ENCODE data around the gene TELO2. TPM values are rescaled to one million over a fixed set of nuclear protein-coding genes. Genes with fewer than 3 reads are reported as not detected.

TELO2 gene
- total RNA-seq, 2 donors from 2014 or later = 85.0 to 91.7 TPM

DNA sequence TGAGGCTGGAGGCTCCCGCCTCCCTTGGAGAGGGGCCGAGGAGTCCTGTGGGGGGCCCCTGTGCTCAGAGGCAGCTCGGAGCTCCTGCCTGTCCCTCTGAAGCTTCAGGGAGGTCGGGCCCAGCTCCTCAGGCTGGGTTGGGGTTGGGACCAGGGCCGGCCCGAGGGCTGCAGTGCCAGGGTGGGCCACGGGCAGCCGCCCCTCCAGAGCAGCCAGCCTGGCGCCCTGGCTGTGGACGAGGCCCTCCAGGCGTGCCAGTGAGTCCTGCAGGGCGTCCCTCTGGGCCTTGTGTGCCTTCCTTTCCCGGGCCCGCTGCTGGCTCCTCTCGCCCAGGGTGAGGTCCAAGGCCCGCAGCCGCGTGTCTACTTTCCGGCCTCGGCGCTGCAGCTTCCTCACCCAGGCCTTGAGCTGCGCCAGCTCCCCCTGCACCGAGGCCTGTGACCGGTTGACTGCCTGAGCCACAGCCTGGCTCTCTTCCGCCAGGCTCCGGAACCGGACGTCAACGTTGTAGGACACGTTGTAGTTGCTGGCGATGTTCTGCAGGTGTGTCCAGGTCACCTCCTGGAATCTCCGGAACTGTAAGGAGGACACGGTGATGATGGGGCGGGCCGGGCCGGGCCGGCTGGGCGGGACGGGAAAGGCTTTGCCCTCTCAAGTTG, 5.6 kb upstream of the TELO2 start:
- TF ChIP-seq, protein P1, sequence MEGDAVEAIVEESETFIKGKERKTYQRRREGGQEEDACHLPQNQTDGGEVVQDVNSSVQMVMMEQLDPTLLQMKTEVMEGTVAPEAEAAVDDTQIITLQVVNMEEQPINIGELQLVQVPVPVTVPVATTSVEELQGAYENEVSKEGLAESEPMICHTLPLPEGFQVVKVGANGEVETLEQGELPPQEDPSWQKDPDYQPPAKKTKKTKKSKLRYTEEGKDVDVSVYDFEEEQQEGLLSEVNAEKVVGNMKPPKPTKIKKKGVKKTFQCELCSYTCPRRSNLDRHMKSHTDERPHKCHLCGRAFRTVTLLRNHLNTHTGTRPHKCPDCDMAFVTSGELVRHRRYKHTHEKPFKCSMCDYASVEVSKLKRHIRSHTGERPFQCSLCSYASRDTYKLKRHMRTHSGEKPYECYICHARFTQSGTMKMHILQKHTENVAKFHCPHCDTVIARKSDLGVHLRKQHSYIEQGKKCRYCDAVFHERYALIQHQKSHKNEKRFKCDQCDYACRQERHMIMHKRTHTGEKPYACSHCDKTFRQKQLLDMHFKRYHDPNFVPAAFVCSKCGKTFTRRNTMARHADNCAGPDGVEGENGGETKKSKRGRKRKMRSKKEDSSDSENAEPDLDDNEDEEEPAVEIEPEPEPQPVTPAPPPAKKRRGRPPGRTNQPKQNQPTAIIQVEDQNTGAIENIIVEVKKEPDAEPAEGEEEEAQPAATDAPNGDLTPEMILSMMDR (conservative IDR thresholded peaks at IDR 0.05) = no peak
- Histone ChIP-seq H3K27ac (ENCODE audit: low read depth, low read length) (no peak overlapping the region), H3K4me1 (ENCODE audit: control insufficient read depth, insufficient read depth, low read length) (peaks cover under 1% of the 10 kb centered on the region), H3K4me3 (ENCODE audit: low read length) (no peak overlapping the region), H3K36me3 (ENCODE audit: control insufficient read depth, insufficient read depth, low read length) (no peaks in the 10 kb centered on the region), H3K9ac (ENCODE audit: extremely low read depth, low read length, poor library complexity, severe bottlenecking) (no peak overlapping the region), H3K9me3 (ENCODE audit: control insufficient read depth, low read length) (no peaks in the 10 kb centered on the region), H3K27me3 (ENCODE audit: control insufficient read depth, insufficient read depth, low read length, poor library complexity, severe bottlenecking) (peaks cover 7% of the 10 kb centered on the region)
- WGBS, 2 experiments (ENCODE audit: insufficient coverage in 1 of 2, insufficient read length in 1 of 2) = 92 to 93% methylated on average over 38 to 39 of the region's 39 CpGs
- Mint-ChIP-seq H3K27ac (no peak overlapping the region), H3K36me3 (ENCODE audit: low read depth) (no peaks in the 10 kb centered on the region), H3K4me3 (no peak overlapping the region), H3K4me1 (no peaks in the 10 kb centered on the region), H3K27me3 (ENCODE audit: insufficient read depth) (peaks cover 24% of the 10 kb centered on the region), H3K9me3 (no peaks in the 10 kb centered on the region)
- DNase-seq = no peak

DNA sequence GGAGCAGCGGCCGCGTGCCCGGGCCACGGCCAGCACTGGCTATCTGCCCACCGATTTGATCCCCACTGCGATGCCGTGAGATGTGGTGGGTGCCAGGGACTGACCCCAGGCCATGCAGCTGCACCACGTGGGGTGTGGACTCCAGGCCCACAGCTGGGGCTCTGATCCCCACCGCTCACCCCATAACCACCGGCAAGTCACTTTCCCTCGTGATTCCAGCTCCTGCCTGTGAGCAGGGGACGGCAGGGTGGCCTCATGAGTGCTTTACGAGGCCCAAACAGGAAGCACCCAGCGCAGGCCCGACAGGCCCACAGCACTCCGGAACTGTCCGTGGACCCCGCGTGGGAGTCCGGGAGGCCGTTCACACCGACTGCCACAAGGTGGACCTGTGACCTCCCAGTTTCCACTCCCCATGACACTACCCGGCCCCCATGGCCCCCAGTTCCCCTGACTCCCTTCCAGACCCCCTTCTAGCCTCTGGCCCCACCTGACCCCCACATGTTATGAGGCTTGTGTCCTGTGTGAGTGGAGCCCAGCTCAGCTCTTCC, 5.0 kb upstream of the TELO2 start:
- no peaks in the 10 kb centered on the region for H3K36me3 ChIP-seq (ENCODE audit: control insufficient read depth, insufficient read depth, low read length)
- no peak overlapping the region for H3K27ac ChIP-seq (ENCODE audit: low read depth, low read length)
- TF ChIP-seq, protein P1 (conservative IDR thresholded peaks at IDR 0.05) = no peak
- 93 to 96% methylated on average over 23 to 24 of the region's 24 CpGs for WGBS, 2 experiments (ENCODE audit: insufficient coverage in 1 of 2, insufficient read length in 1 of 2)
- H3K27me3 ChIP-seq (ENCODE audit: control insufficient read depth, insufficient read depth, low read length, poor library complexity, severe bottlenecking) = peaks cover 7% of the 10 kb centered on the region
- no peaks in the 10 kb centered on the region for H3K9me3 ChIP-seq (ENCODE audit: control insufficient read depth, low read length)
- H3K9me3 Mint-ChIP-seq = no peaks in the 10 kb centered on the region
- no peak overlapping the region for H3K4me3 ChIP-seq (ENCODE audit: low read length)
- H3K4me3 Mint-ChIP-seq = no peak overlapping the region
- no peak overlapping the region for H3K9ac ChIP-seq (ENCODE audit: extremely low read depth, low read length, poor library complexity, severe bottlenecking)
- no peaks in the 10 kb centered on the region for H3K36me3 Mint-ChIP-seq (ENCODE audit: low read depth)
- no peaks in the 10 kb centered on the region for H3K4me1 Mint-ChIP-seq
- no peak overlapping the region for H3K27ac Mint-ChIP-seq
- DNase-seq = no peak
- peaks cover 5% of the 10 kb centered on the region for H3K4me1 ChIP-seq (ENCODE audit: control insufficient read depth, insufficient read depth, low read length)
- peaks cover 22% of the 10 kb centered on the region for H3K27me3 Mint-ChIP-seq (ENCODE audit: insufficient read depth)

DNA sequence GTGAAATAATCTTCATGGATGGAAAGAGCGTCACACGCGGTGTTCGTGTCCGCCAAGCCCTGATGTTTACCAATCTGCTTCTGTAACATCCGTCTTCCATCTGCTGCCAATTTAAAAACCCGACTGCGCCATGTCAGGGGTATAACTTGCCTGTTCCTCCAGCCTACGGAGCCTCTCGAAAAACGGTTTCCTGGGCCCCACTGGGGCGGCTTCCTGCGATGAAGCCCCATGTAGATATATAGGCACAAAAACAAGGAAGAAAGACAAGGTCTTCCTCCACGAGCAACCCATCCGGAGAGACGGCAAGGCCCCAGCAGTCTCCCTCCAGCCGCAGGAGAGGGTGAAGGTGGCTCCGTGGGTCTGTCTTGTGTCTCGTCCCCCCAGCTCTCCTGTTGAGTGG, 4.5 kb upstream of the TELO2 start, which contains the start of gene PTX4:
Gene PTX4 (minus strand): TSS at position 326 of the 400 bp plus-strand sequence. CDS start 35 bp downstream, at position 291.
- Histone ChIP-seq H3K4me1 (ENCODE audit: control insufficient read depth, insufficient read depth, low read length) (peaks cover 5% of the 10 kb centered on the region), H3K27me3 (ENCODE audit: control insufficient read depth, insufficient read depth, low read length, poor library complexity, severe bottlenecking) (peaks cover 5% of the 10 kb centered on the region), H3K4me3 (ENCODE audit: low read length) (no peak within 1 kb of the TSS), H3K9ac (ENCODE audit: extremely low read depth, low read length, poor library complexity, severe bottlenecking) (no peak within 1 kb of the TSS), H3K27ac (ENCODE audit: low read depth, low read length) (no peak within 1 kb of the TSS), H3K36me3 (ENCODE audit: control insufficient read depth, insufficient read depth, low read length) (no peaks in the 10 kb centered on the region), H3K9me3 (ENCODE audit: control insufficient read depth, low read length) (no peaks in the 10 kb centered on the region)
- H3K27ac Mint-ChIP-seq = no peak within 1 kb of the TSS
- TF ChIP-seq, protein P1 (conservative IDR thresholded peaks at IDR 0.05) = no peak
- no peak within 1 kb of the TSS for H3K4me3 Mint-ChIP-seq
- WGBS, 2 experiments (ENCODE audit: insufficient coverage in 1 of 2, insufficient read length in 1 of 2) = 92 to 93% methylated on average over 18 to 19 of the region's 19 CpGs
- no peaks in the 10 kb centered on the region for H3K36me3 Mint-ChIP-seq (ENCODE audit: low read depth)
- no peak for DNase-seq
- no peaks in the 10 kb centered on the region for H3K9me3 Mint-ChIP-seq
- peaks cover 18% of the 10 kb centered on the region for H3K27me3 Mint-ChIP-seq (ENCODE audit: insufficient read depth)
- H3K4me1 Mint-ChIP-seq = no peaks in the 10 kb centered on the region
